Colon (tissue), 2 donors: ENCODE data around the gene TMEM203.

Experiments
- FAIRE-seq: peaks from 2 replicates; lab custom pipeline; 2012; peaks lifted over from hg19 to GRCh38; lab: Jason Lieb, UNC
- donor health status: control.
- donor health status: control.

Gene TMEM203

DNA sequence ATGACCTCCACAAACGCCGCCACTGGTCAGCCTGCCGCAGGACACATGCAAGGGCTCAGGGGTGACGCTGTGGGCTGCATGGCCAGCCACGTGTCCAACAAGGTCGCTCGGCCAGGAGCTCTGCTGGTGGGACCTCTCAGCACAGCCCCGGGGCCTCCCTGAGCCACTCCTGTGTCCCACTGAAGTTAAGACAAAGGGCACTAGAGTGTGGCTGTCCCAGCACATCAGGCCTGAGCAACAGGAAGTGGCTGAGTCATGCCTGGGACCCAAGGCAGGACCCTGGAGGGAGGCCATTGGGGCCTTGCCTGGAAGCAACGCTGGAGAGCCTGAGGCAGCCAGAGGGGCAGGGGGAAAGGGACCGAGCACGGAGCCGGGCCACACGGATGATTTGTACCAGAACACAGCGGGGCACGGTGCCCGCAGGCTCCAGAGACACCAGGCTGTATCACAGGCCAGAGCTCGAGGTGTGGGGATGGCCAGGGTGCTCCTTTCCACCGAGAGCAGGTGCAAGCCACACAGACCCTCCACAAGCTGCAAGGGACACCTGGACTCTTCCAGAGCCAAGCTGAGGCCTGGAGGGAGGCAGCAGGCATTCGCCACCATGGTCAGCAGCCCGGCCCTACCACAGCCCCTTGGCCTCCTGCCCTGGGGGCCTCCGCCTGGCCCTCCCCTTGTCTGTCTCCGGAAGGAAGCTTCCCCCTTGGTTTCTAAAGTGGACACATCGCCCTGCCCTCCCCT is 27.1 kb downstream of the TMEM203 start:
- FAIRE-seq: no peak

DNA sequence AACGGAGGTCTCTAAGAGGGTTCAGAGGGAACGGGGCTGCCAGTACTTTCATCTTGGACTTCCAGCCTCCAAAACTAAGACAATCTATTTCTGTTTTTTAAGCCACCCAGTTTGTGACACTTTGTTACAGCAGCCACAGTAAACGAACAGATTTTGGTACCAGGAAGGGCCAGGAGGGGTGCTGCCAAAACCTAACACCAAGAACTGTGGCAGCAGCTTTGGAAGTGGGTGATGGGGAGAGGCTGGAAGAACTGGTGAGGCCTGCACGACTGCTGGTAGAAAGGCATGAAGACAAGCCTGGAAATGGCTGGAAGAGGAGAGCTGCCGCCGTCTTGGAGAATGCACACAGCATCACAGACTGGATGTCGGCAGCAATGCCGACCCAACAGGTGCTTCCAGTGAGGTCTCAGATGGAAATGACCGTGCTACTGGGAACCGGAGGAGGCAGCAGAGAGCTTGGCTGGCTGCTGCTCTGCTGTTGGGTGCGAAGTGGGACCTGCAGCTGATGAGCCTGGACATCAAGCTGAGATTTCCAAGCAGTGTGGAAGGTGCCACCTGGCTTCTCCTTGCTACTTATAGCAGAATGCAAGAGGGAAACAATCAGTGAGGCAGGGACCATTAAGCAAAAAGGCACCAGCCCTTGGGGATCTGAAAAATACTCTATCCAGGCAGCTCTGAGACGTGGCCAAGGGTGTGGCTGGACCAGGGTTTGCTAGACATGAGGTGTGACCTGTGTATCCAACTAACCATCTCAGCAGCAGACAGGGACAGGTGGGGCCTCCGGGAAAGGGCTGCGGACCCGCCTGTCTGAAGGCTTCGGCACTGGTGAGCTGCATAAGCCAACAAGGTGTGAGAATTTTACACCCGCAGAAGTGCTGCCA is 28.9 kb downstream of the TMEM203 start:
- no peak for FAIRE-seq

DNA sequence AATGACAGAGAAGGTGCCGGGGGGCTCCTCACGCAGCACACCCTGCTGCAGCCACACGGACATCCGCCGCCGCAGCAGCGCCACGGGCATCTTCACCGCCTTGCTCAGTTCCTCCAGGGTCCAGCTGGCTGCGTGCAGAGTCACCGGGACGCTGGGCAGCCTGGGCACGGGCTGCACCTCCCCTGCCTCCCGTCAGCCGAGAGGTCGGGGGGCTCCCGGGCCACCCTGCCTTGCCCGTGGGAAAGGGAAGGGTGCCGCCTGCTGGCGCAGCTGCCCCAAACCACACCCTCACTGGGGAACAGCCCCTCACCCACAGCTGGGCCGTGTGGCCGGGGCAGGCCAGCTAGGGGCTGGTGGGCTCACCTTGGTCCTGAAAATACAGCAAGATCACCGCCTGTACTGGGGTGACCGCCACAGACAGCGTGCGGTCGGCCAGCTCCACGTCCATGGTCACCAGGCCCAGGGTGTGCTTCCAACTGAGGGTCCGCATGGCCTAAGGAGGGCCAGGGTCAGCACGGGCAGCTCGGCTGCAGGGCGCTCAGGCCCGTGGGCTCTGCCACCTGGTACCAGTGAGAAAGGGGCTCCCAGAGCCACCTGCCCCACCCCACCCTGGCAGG is 30.0 kb downstream of the TMEM203 start:
- no peak for FAIRE-seq

DNA sequence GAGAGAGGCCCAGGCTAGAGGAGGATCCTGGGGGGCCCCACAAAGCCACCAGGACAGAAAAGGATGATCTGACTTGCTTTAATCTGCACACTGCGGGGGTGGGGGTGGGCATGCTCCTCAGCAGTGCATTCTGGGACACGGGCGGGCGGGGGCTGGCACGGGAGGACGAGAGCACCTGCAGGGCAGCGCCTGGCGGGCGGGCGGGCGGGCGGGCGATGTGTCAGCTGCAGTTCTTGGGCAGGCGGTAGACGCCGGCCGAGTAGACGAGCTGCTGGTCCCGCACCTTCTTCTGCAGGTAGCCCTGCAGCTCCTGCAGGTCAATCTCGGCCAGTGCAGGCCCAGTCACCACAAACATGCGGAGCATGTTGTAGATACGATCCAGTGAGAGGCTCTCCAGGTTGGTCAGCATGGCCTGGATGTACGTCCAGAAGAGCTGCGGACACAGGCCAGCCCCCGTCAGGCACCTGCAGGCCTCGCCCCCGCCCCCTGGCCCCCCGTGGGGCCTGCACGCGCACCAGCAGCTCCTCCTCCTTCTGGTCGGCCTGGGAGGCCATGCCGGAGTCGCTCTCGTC is 30.6 kb downstream of the TMEM203 start:
- FAIRE-seq: no peak

DNA sequence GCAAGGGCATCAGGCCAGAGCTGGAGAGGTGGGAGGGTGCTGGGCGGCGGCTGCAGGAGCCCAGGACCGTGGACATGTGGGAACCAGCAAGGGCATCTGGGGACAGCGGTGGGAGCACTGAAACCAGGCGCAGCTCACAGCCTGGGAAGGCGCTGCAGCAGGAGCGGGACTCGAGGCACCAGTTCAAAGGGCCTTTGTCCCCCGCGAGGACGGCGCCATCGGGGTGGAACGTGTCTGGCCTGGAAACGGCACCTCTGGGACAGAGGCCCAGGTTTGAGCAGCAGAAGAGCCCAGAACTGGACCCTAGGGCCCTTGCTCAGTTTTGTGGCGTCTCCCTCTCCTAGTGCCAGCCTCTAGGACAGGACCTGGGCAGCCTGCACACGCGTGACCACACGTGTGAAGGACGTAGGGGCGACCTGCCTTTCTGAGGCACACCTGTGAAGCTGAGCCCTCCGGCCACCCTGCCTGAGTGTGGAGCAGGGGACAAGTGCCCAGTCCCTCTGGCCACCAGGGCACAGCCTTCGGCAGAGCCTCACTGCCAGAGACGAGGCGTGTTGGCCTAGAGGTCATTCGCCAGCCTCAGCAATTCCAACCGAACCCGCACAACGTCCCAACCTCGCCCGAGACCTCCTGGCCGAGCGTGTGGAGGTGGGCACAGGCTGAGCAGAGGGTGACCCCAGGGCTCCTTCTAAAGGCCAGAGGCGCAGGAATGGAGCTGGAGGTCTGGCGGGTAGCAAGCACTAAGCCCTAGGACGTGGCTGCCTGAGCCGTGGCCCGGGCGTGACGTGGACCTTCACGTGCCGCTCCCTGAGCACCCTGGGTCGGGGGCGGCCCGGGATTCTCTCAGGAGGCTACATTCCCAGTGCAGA is 31.4 kb downstream of the TMEM203 start:
- FAIRE-seq: no peak

DNA sequence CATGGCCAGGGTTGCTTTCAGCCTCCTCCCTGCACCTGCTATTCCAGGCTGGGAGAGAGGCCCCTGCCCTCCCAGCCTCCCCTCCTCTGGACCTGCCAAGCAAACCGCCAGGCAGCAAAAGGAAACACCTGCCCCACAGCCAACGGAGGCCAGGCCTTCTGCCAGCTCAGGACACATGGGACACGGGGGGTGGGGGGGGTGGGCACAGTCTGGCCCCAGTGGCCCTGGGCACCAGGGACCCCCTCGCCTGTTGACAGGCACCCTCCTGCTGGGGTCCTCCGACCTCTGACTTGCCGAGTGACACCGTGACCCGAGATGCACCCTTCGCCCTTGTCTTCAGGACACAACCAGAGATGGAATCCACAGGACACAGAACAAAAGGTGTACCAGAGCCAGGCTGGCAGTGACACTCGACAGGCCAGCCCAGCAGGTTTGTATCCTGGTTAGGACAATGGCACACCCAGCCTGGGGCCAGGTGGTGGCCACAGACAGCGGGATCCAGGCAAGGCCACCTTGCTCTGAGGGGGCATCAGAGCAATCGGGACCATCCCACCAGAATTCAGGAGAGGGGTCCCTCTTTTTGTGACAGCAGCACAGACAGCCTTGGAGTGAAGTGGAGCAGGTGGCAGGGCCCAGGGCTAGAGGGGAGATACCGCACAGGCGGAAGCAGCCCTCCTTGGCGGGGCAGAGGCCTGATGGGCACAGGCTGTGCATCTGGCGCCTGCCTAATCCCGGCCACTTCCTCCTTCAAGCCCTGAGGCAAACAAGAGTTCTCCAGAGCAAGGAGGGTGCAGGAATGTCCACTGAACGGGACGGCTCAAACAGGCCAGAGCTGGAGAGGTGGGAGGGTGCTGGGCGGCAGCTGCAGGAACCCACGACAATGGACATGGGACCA is 32.3 kb downstream of the TMEM203 start:
- no peak for FAIRE-seq

DNA sequence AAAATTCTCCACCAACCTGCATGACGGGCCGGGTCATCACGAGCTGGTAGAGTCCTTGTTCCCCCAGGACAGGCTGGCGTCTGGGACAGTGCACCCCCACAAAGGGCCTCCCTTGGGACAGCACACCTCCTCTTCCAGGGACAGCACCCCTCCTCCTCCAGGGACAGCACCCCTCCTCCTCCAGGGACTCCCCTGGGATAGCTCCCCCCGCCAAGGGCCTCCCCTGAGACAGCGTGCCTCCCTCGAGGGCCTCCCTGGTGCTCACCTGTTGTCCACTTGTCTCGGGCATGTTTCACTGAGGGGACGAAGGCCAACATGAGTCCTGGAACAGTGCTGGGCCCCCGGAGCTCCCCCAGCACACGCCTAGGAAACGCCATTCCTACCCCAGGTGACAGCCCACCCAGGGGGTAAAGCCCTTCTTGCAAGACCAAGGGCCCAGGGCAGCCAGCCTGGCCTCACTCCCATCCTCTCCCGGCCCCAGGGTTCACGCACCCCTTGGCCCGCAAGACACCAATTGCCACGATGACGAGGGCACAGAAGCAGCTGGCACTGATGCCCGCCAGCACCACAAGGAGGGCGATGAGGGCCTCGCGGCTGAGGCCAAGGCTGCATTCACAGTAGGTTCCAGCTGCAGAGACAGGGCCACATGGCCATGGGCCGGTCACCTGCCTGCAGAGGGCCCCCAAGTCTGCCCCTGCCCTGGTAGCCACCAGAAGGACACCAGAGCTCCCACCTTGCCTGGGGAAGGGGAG is 34.1 kb downstream of the TMEM203 start:
- no peak for FAIRE-seq

DNA sequence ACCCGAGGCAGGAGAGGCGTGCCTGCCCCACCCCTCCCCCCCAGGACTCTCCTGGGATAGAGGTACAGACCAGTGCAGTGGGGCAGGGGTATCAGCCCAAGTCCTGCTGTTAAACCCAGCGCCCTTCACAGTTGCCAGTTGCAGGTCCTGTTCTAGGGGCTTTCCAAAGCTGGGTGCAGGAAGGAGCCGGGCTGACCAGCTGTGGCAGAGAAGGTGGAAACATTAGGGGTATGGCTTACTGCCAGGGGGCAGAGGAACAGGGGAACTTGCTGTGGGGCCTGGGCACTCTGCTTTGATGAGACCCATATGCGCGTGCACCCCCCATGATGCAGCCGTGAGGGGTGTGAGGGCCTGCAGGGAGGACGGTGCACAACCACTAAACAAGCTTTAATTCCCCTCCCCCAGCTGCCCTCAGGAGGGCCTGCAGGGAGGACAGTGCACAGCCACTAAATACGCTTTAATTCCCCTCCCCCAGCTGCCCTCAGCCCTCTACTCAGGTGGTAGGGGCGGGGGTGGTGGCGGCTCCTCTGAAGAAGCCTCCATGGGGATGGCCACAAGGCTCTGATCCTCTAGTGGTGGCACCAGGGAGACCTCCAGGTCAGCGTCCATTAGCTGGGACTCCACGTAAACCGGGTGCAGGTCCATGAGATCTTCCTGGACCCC is 34.8 kb downstream of the TMEM203 start:
- no peak for FAIRE-seq

DNA sequence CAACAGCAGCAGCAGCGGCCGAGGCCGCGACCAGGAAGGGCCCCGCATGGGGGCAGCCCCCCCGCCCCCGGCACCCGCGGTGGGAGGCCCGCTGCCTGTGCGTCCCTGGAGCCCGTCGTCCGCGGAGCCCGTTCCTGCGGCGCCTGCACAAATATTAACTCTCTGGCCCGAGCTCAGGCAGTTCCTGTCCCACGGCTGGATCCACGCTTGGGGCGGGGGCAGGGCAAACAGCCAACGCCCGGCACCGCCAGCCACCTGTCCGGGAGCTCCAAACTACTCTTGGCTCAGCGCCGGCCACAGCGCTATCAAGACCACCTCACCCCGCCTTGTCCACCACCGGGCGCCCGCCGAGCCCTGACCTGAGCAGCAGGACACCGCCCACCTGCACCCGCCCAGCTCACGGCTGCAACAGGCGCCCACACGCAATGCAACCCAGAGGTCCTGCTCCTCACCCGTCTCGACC is 35.5 kb downstream of the TMEM203 start, which contains the start of gene LRRC26:
LRRC26 (minus strand) TSS at position 156 of the 463 bp plus-strand sequence; CDS start at position 48, 108 bp downstream.
- FAIRE-seq: no peak

DNA sequence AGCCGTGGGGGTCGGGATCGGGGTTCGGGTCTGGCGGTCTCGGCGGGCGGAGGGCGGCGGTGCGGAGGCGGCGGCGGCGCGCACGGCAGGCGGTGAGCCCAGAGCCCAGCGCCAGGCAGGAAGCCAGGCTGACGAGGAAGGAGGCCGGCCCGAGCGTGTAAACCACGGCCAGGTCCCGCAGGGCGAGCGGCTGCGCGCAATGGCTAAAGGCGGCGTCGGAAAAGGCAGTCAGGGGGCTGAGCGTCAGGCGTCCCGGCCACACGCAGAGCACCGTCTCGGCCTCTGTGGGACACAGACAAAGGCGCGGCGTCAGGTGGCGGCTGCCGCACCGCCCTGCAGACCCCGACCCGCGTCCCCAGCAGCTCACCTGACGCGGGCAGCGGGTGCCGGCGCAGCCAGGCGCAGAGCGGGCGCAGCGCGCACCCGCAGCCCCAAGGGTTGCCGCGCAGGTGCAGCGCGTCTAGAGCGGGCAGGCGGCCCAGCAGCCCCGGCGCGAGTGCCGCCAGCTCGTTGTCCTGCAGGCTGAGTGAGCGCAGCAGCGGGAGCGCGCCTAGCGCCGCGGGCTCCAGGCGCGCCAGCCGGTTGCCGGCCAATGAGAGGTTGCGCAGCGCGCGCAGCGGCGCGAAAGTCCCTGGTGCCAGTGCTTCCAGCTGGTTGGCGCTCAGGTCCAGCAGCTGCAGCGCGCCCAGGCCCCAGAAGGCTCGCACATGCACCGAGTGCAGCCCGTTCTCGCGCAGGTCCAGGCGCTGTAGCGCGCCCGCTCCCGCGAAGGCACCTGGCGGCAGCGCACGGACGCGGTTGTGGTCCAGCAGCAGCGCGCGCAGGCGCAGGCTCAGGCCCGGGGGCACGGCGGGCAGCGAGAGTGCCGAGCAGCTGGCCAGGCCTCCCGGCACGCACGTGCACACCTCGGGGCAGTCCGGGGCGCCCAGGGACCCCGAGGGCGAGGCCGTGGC is 36.3 kb downstream of the TMEM203 start:
- no peak for FAIRE-seq

DNA sequence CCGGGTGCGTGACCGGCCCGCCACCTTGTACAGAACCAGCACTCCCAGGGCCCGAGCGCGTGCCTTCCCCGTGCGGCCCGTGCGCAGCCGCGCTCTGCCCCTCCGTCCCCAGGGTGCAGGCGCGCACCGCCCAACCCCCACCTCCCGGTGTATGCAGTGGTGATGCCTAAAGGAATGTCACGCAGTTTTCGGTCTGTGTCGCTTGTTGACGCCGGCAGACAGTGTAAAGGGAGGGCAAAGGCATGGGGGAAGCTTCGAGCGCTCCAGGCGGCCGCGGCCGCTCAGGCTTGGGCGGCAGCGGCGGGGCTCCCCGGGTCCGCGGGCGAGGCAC is 36.9 kb downstream of the TMEM203 start:
- FAIRE-seq: no peak

DNA sequence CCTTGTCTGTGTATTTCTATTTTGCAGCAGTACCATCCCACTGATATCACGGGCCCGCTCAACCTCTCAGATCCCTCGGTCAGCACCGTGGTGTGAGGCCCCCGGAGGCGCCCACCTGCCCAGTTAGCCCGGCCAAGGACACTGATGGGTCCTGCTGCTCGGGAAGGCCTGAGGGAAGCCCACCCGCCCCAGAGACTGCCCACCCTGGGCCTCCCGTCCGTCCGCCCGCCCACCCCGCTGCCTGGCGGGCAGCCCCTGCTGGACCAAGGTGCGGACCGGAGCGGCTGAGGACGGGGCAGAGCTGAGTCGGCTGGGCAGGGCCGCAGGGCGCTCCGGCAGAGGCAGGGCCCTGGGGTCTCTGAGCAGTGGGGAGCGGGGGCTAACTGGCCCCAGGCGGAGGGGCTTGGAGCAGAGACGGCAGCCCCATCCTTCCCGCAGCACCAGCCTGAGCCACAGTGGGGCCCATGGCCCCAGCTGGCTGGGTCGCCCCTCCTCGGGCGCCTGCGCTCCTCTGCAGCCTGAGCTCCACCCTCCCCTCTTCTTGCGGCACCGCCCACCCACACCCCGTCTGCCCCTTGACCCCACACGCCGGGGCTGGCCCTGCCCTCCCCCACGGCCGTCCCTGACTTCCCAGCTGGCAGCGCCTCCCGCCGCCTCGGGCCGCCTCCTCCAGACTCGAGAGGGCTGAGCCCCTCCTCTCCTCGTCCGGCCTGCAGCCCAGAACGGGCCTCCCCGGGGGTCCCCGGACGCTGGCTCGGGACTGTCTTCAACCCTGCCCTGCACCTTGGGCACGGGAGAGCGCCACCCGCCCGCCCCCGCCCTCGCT is 37.5 kb downstream of the TMEM203 start:
- FAIRE-seq: no peak

DNA sequence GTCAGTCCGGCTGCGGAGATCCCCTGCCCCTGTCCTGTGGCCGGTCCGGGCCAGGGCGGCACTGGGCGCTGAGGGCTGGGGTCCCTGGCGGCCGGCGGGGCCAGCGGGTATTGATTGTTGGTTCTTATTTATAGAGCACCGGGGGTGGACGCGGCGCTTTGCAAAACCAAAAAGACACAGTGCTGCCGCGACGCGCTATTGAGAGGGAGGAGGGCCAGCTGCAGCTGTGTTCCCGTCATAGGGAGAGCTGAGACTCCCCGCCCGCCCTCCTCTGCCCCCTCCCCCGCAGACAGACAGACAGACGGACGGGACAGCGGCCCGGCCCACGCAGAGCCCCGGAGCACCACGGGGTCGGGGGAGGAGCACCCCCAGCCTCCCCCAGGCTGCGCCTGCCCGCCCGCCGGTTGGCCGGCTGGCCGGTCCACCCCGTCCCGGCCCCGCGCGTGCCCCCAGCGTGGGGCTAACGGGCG is 38.1 kb downstream of the TMEM203 start:
- FAIRE-seq: no peak

DNA sequence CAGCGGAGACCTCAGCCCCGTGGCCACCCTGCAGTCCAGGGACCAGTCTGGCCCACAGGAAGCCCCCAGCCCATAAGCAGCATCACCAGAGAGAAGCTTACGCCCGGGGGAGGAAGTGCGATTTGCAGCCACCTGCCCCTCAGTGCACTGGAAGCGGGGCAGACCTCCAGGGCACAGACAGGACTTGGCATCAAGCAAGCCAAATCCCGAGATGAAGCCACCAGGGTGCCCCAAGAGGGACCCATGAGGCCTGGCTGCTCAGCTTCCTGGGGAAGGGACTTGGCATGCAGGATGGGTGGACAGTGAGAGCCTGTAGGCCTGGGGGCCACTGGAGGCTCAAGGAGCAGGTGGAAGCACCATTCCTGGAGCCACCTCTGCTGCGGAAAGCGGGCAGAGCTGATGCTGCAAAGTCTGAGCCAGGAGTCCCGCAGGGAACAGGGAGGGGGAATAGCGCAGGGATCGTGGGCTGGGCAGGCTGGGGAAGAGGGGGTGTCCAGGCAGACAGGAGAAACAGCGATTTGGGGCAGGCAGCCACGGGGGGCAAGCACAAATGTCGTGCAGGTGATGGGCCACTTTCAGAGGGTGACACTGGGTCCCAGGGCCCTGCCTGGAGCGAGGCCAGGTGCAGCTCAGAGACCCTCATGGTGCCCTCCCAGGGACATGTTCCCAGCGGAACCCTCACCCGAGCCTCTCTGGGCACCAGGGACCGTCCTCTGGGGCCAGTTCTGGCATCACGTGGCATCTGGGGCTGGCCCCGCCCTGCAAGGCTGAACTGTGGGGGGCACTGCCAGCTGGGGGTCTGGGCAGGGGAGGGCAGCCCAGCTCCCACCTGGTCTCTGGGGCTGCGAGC is 38.8 kb downstream of the TMEM203 start:
- no peak for FAIRE-seq

DNA sequence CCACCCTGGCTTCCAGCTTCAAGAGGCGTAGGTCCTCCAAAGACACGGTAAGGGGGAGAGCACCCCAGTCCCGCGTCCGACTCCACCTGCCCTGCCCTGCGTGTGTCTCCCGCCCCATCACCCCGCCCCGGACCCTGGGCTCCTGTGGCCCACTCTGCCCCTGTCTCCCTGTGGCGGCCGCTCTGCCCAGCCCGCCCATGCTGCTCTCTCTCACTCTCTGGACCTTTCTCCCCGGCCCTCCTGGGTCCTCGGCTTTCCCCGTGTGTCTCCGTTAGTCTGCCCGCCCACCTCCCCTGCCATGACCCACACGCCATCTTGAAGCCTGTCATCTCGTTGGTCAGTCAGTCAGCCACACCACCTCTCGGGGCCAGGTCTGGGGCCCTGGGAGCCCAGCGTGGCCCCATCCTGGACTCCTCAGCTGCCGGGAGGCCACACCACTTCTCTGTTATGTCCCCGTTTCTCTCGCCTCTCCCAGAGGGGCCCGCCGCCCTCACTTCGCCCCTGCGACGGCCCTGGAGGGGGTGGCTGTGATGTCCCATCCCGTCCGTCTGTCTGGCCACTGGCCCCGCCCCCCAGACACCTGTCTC is 40.1 kb downstream of the TMEM203 start:
- no peak for FAIRE-seq
